CD4-positive, alpha-beta T cell (primary cell): ENCODE measurements around the gene ZNF584. TPM values are rescaled to one million over a fixed set of nuclear protein-coding genes. Genes with fewer than 3 reads are reported as not detected.

Experiments used
- ATAC-seq: fragments of 200-7000 bp; cut with Tn5 transposase; one replicate; pipeline ENCODE4 v1.10.0; 2022; ENCODE audit warnings: mild to moderate bottlenecking; ENCODE audit not compliant: poor library complexity
- CTCF ChIA-PET: fragments of 350-600 bp; sonication (Branson Sonifier 250); formaldehyde crosslinking; loops from one replicate; lab custom pipeline; 2021; ENCODE audit warnings: antibody characterized with exemption, inconsistent platforms; lab: Charles Lee
- POLR2A ChIA-PET: fragments of 350-600 bp; sonication (Branson Sonifier 250); formaldehyde crosslinking; loops from one replicate; lab custom pipeline; 2021; ENCODE audit warnings: antibody characterized with exemption, inconsistent platforms; lab: Charles Lee
- DNase-seq, 14 experiments: peaks; one replicate each; pipeline ENCODE4 v3.0.0-alpha.2; 2013 to 2020; ENCODE audit warnings: mixed read lengths in 2 of 14
- H3K27ac ChIP-seq, 2 donors: one replicate each; pipeline versions ENCODE4 v1.5.1 to v1.7.0; 2013; ENCODE audit warnings: low read length in 2 of 2, low read depth in 1 of 2, mild to moderate bottlenecking in 1 of 2
- H3K27me3 ChIP-seq, 2 experiments: 1 replicate in 1 of 2; 2 replicates in 1 of 2; pipeline versions ENCODE4 v1.6.1 to v1.7.0; 2013; ENCODE audit warnings: low read length in 2 of 2, control low read depth in 1 of 2, mild to moderate bottlenecking in 1 of 2, moderate library complexity in 1 of 2; ENCODE audit not compliant: insufficient read depth in 2 of 2, control insufficient read depth in 1 of 2
- H3K36me3 ChIP-seq: one replicate; pipeline ENCODE4 v1.6.1; 2013; ENCODE audit warnings: low read length, control low read depth; ENCODE audit not compliant: insufficient read depth
- H3K4me1 ChIP-seq: one replicate; pipeline ENCODE4 v1.6.1; 2013; ENCODE audit warnings: low read length, control low read depth; ENCODE audit not compliant: insufficient read depth
- H3K4me3 ChIP-seq: one replicate; pipeline ENCODE4 v1.5.1; 2013; ENCODE audit warnings: mild to moderate bottlenecking, low read length, moderate library complexity
- H3K9me3 ChIP-seq, 2 experiments: 1 replicate in 1 of 2; 2 replicates in 1 of 2; pipeline versions ENCODE4 v1.6.1 to v1.7.0; 2013; ENCODE audit warnings: low read length in 2 of 2, mild to moderate bottlenecking in 2 of 2, control low read depth in 1 of 2, moderate library complexity in 1 of 2; ENCODE audit not compliant: control insufficient read depth in 1 of 2, insufficient read depth in 1 of 2
- H3K27ac Mint-ChIP-seq: one replicate; pipeline ENCODE4 v1.8.0; 2020; ENCODE audit warnings: mixed read lengths
- H3K27me3 Mint-ChIP-seq: one replicate; pipeline ENCODE4 v1.8.0; 2021; ENCODE audit warnings: mixed read lengths
- H3K36me3 Mint-ChIP-seq: one replicate; pipeline ENCODE4 v1.8.0; 2021; ENCODE audit warnings: low read depth, mixed read lengths
- H3K4me1 Mint-ChIP-seq: one replicate; pipeline ENCODE4 v1.8.0; 2021; ENCODE audit warnings: low read depth, mixed read lengths
- H3K4me3 Mint-ChIP-seq: one replicate; pipeline ENCODE4 v1.8.0; 2020; ENCODE audit warnings: mild to moderate bottlenecking, mixed read lengths
- H3K9me3 Mint-ChIP-seq: one replicate; pipeline ENCODE4 v1.8.0; 2020; ENCODE audit warnings: mixed read lengths
- intact Hi-C, 2 experiments: fragments of 100-400 bp; cut with DNase I in 1 of 2; cut with micrococcal nuclease in 1 of 2; formaldehyde crosslinking; loops; one replicate each; pipeline versions ENCODE4 v1.15.1 to v1.9.0; 2023 to 2025; cut with DNase I, micrococcal nuclease
- total RNA-seq, 174 experiments: library from RNA in 2 of 174; stranded (reverse) in 2 of 174; gene quantifications; one replicate each; pipeline ENCODE4 v1.2.3 and lab custom pipeline; 2021 to 2026
- TF ChIP-seq, protein P1 (sequence below): fragments of 200-600 bp; IDR thresholded peaks from one replicate; pipeline ENCODE4 v1.8.0; 2022; ENCODE audit warnings: antibody characterized with exemption, mild to moderate bottlenecking

ZNF584 gene
- total RNA-seq, 2 experiments from 2014 or later, result 1.7 to 1.8 TPM

DNA sequence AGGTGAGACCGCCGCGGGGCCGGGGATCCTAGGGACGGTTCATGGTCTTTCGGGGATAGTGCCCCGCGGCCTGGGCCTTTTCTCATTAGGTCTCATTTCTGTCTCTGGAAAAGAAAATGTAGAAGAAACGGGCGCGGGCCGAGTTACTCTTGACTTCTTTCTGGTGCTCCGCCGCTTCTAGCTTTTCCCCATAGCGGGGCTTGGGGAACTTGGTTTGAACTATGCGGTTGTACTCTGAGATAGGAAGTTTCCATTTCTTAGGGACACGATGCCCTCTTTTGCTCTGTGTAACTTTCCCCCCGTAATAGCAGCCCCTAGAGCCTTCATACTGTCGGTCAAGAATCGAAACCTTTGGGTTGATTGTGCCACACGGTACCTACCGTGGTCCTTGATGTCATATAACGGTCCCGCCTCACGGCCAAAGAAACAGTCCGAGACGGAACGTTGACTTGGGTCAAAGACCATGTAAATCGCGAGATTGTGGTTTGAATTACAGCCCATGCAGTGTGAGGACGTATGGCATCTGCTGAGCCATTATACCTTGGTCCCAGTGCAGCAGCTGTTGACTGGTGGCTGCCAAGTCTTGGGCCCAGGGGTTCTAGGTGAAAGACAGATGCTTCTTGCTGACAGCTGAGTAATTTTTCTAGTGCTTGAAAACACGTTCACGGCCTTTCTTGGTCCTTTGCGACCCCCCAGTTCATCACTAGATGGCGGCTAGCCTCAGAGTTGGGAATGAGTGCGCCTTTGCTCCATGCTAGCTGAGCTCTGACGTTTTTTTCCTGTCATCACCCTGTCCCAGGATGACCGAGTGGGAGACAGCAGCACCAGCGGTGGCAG, 20.9 kb upstream of the ZNF584 start:
- H3K27ac Mint-ChIP-seq, result peak overlapping the region; percentile 98
- H3K36me3 Mint-ChIP-seq, result peaks cover 49% of the 10 kb centered on the region
- H3K4me3 ChIP-seq, result peak overlapping the region; percentile 79
- no peak for ATAC-seq
- peaks cover 46% of the 10 kb centered on the region for H3K4me1 ChIP-seq
- H3K27me3 ChIP-seq, result no peaks in the 10 kb centered on the region
- no peak for DNase-seq
- ChIA-PET CTCF (no interaction called here), POLR2A (interaction anchor here (1.1 to 2.3 kb wide), 7 partner anchors 21 to 204 kb away, joined by 3 to 7 read pairs (median 3); partner anchors contain the start of genes ERVK3-1, ZNF132, ZNF274 and ZNF324B)
- TF ChIP-seq, protein P1, sequence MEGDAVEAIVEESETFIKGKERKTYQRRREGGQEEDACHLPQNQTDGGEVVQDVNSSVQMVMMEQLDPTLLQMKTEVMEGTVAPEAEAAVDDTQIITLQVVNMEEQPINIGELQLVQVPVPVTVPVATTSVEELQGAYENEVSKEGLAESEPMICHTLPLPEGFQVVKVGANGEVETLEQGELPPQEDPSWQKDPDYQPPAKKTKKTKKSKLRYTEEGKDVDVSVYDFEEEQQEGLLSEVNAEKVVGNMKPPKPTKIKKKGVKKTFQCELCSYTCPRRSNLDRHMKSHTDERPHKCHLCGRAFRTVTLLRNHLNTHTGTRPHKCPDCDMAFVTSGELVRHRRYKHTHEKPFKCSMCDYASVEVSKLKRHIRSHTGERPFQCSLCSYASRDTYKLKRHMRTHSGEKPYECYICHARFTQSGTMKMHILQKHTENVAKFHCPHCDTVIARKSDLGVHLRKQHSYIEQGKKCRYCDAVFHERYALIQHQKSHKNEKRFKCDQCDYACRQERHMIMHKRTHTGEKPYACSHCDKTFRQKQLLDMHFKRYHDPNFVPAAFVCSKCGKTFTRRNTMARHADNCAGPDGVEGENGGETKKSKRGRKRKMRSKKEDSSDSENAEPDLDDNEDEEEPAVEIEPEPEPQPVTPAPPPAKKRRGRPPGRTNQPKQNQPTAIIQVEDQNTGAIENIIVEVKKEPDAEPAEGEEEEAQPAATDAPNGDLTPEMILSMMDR, result no peak
- H3K27ac ChIP-seq, result peak overlapping the region; percentile 93 to 97
- peaks cover 42% of the 10 kb centered on the region for H3K4me1 Mint-ChIP-seq
- H3K36me3 ChIP-seq, result peaks cover 30% of the 10 kb centered on the region
- no peaks in the 10 kb centered on the region for H3K9me3 Mint-ChIP-seq
- no peaks in the 10 kb centered on the region for H3K9me3 ChIP-seq
- H3K4me3 Mint-ChIP-seq, result peak overlapping the region; percentile 99
- H3K27me3 Mint-ChIP-seq, result no peaks in the 10 kb centered on the region
- intact Hi-C loops, result loop anchor here (1.0 to 5.0 kb wide), 7 partner anchors 14 to 205 kb away; partner anchors contain the start of genes ZNF132 (in 2 of the 2), ERVK3-1 (in 1 of the 2), ZNF274 (in 1 of the 2) and ZNF324 (in 1 of the 2)

DNA sequence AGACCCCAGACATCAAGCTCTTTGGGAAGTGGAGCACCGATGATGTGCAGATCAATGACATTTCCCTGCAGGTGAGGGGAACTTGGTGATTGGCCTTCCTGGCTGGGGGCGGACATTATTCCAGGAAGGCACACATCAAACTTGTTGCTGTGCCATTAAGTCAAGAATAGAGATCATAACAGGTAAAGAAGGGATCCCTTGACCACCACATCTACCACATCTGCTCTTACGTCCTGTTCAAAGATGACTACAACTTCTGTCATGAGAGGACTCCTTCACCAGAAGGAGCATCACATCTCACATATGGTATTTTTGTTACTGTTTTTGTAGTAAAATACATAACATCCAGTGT, 20.3 kb upstream of the ZNF584 start:
- peaks cover 36% of the 10 kb centered on the region for H3K36me3 ChIP-seq
- H3K9me3 ChIP-seq, result no peaks in the 10 kb centered on the region
- ATAC-seq (no peak), DNase-seq (no peak)
- ChIA-PET POLR2A (interaction anchor here (1.1 to 2.1 kb wide), 3 partner anchors 25 to 83 kb away, joined by 3 to 7 read pairs (median 3); partner anchors contain the start of genes ERVK3-1, ZNF324B and ZNF497), CTCF (no interaction called here)
- H3K9me3 Mint-ChIP-seq, result no peaks in the 10 kb centered on the region
- intact Hi-C loops, result loop anchor here (5.0 kb wide), 2 partner anchors 79 to 206 kb away; partner anchors contain the start of genes ZNF274 (in 1 of the 2) and ZNF324 (in 1 of the 2)
- peak overlapping the region; percentile 79 for H3K4me3 ChIP-seq
- H3K27me3 ChIP-seq, result no peaks in the 10 kb centered on the region
- H3K4me3 Mint-ChIP-seq, result peak overlapping the region; percentile 99
- H3K27ac ChIP-seq, result no peak overlapping the region
- TF ChIP-seq, protein P1, result no peak
- H3K36me3 Mint-ChIP-seq, result peaks cover 54% of the 10 kb centered on the region
- H3K27ac Mint-ChIP-seq, result peak overlapping the region; percentile 98
- no peaks in the 10 kb centered on the region for H3K27me3 Mint-ChIP-seq
- peaks cover 43% of the 10 kb centered on the region for H3K4me1 ChIP-seq
- peaks cover 42% of the 10 kb centered on the region for H3K4me1 Mint-ChIP-seq

DNA sequence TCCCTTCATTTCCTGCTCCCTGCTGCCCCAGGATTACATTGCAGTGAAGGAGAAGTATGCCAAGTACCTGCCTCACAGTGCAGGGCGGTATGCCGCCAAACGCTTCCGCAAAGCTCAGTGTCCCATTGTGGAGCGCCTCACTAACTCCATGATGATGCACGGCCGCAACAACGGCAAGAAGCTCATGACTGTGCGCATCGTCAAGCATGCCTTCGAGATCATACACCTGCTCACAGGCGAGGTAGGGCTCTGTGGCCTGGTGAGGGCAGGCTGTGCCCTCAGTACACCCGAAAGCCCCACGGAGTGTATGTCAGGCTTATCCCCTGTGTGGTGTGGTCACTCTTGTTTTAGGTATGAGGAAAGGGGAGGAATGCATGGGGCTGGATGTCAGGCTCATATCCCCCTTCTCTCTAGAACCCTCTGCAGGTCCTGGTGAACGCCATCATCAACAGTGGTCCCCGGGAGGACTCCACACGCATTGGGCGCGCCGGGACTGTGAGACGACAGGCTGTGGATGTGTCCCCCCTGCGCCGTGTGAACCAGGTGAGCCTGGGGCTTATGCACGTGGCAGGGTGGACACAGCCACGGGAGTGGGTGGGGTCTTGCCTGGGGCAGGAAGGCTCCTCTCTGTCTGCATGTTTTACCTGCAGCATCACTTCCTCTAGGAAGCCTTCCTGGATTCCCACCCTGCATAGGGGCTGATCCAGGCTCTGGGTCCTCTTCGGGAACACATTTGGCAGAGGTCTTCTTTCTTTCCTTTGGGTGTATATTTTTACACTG, 15.3 kb upstream of the ZNF584 start:
- Histone ChIP-seq H3K27ac (no peak overlapping the region), H3K4me1 (peaks cover 21% of the 10 kb centered on the region), H3K27me3 (peaks cover 16 to 18% of the 10 kb centered on the region in 2 experiments), H3K4me3 (no peak overlapping the region), H3K36me3 (peaks cover 53% of the 10 kb centered on the region), H3K9me3 (peaks cover 0 to 9% of the 10 kb centered on the region in 2 experiments)
- Mint-ChIP-seq H3K27me3 (peaks cover 16% of the 10 kb centered on the region), H3K36me3 (peaks cover 65% of the 10 kb centered on the region), H3K4me3 (no peak overlapping the region), H3K27ac (no peak overlapping the region), H3K4me1 (peaks cover 19% of the 10 kb centered on the region), H3K9me3 (no peaks in the 10 kb centered on the region)
- TF ChIP-seq, protein P1, result no peak
- DNase-seq (no peak), ATAC-seq (no peak)
- intact Hi-C loops, result no loop called here
- ChIA-PET POLR2A (no interaction called here), CTCF (no interaction called here)
